SU-DHL-6 (cell line): ENCODE measurements around the gene CCDC127.

Source experiments
- EZH2phosphoT487 ChIP-seq: fragments of 200-600 bp; sonication (generic), shearing (Covaris generic); conservative IDR thresholded peaks from 2 replicates; pipeline ENCODE4 v1.6.1; 2018; ENCODE audit warnings: mild to moderate bottlenecking, antibody characterized with exemption, low read length, moderate library complexity, mixed read lengths
- TF ChIP-seq, protein P1 (sequence below): fragments of 200-600 bp; sonication (generic); IDR thresholded peaks from one replicate; pipeline ENCODE4 v1.5.1; 2017; ENCODE audit warnings: antibody characterized with exemption, mild to moderate bottlenecking, low read length, moderate library complexity; ENCODE audit not compliant: insufficient read depth, poor library complexity, severe bottlenecking

DNA sequence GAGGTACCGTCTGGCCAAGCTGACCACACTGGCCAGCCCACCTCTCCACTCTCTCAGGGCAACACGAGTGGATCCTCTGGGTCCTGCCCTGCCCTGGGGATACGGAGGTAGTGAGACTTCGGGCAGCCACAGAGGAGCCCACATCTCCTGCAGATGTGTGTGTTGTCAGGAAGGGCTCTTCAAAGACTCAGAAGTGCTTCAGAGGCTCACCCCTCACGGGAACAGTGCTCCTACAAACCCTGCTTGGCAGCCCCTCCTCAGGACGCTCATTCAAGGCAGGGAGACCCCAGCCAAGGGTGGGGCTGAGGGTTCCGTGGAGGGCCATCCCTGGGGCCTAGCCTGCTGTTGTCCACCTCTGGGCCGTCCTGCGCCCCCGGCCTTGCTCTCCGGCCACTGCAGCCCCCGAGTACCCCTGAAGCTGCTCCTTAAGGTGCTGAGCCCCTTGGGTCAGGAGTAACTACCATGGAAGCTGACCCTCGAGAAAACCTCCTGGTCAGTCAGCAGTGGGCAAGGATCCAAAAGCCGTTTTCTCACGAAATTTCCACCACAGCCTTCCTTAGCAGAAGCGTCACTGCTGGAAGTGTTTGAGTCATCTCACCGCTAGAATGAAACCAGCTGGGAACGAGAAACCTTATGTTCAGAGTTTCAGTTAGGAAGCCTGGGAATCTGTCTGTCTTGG is 49.8 kb downstream of the CCDC127 start:
- TF ChIP-seq, protein P1, sequence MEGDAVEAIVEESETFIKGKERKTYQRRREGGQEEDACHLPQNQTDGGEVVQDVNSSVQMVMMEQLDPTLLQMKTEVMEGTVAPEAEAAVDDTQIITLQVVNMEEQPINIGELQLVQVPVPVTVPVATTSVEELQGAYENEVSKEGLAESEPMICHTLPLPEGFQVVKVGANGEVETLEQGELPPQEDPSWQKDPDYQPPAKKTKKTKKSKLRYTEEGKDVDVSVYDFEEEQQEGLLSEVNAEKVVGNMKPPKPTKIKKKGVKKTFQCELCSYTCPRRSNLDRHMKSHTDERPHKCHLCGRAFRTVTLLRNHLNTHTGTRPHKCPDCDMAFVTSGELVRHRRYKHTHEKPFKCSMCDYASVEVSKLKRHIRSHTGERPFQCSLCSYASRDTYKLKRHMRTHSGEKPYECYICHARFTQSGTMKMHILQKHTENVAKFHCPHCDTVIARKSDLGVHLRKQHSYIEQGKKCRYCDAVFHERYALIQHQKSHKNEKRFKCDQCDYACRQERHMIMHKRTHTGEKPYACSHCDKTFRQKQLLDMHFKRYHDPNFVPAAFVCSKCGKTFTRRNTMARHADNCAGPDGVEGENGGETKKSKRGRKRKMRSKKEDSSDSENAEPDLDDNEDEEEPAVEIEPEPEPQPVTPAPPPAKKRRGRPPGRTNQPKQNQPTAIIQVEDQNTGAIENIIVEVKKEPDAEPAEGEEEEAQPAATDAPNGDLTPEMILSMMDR: no peak
- no peak for TF ChIP-seq EZH2phosphoT487
